22Rv1 (cell line): Measurements from ENCODE around the gene MAN2A1.

Experiments used
- ZFX ChIP-seq: fragments of 450-650 bp; IDR thresholded peaks from 2 replicates; pipeline ENCODE4 v1.6.1; 2017; ENCODE audit warnings: antibody characterized with exemption, borderline replicate concordance
- TF ChIP-seq, protein P1 (sequence below): fragments of 450-650 bp; IDR thresholded peaks from 2 replicates; pipeline ENCODE4 v1.5.1; 2017; ENCODE audit warnings: mild to moderate bottlenecking

DNA sequence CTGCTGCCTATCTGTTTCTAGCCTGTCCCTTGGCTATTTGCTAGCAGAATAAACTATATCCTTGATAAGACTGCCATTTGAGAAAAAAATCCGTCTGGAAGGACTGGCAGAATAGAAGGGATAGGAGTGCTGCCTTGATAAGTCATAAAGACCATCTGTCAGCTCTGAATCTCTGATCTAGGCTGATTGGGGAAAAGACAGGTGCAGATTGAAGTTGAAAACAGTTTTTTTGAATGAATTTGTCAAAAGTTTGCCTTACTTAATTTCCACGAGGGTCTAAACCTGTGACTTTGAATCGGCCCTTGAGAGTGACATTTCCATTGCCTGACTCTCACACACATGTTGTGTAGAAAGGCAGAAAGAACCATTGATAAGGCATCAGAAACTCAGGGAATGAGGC is 218.6 kb downstream of the MAN2A1 start:
- TF ChIP-seq, protein P1, sequence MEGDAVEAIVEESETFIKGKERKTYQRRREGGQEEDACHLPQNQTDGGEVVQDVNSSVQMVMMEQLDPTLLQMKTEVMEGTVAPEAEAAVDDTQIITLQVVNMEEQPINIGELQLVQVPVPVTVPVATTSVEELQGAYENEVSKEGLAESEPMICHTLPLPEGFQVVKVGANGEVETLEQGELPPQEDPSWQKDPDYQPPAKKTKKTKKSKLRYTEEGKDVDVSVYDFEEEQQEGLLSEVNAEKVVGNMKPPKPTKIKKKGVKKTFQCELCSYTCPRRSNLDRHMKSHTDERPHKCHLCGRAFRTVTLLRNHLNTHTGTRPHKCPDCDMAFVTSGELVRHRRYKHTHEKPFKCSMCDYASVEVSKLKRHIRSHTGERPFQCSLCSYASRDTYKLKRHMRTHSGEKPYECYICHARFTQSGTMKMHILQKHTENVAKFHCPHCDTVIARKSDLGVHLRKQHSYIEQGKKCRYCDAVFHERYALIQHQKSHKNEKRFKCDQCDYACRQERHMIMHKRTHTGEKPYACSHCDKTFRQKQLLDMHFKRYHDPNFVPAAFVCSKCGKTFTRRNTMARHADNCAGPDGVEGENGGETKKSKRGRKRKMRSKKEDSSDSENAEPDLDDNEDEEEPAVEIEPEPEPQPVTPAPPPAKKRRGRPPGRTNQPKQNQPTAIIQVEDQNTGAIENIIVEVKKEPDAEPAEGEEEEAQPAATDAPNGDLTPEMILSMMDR: no peak
- no peak for TF ChIP-seq ZFX
